Trophoblast cell (in vitro differentiated cells and primary cell): ENCODE measurements around the gene SMIM44.

Experiments used
- DNase-seq, 2 donors: peaks; one replicate each; pipeline ENCODE4 v3.0.0-alpha.2; 2016
- H2AFZ ChIP-seq: 2 replicates; pipeline ENCODE4 v1.6.1; 2013; ENCODE audit warnings: low read length, moderate library complexity, mild to moderate bottlenecking; ENCODE audit not compliant: insufficient read depth, poor library complexity
- H2AK5ac ChIP-seq: 2 replicates; pipeline ENCODE4 v1.6.1; 2013; ENCODE audit warnings: mild to moderate bottlenecking, low read length
- H2BK120ac ChIP-seq: 2 replicates; pipeline ENCODE4 v1.6.1; 2013; ENCODE audit warnings: low read length, mild to moderate bottlenecking, moderate library complexity; ENCODE audit not compliant: insufficient read depth, poor library complexity
- H2BK12ac ChIP-seq: 2 replicates; pipeline ENCODE4 v1.6.1; 2013; ENCODE audit warnings: mild to moderate bottlenecking, low read length, moderate library complexity
- H2BK5ac ChIP-seq: 2 replicates; pipeline ENCODE4 v1.6.1; 2013; ENCODE audit warnings: low read length, low read depth, moderate library complexity, mild to moderate bottlenecking; ENCODE audit not compliant: poor library complexity
- H3K14ac ChIP-seq: 2 replicates; pipeline ENCODE4 v1.6.1; 2013; ENCODE audit warnings: mild to moderate bottlenecking, low read length
- H3K18ac ChIP-seq: 2 replicates; pipeline ENCODE4 v1.6.1; 2013; ENCODE audit warnings: mild to moderate bottlenecking, low read length
- H3K23ac ChIP-seq: 2 replicates; pipeline ENCODE4 v1.6.1; 2013; ENCODE audit warnings: low read length
- H3K27ac ChIP-seq: 2 replicates; pipeline ENCODE4 v1.5.1; 2013; ENCODE audit warnings: low read depth, mild to moderate bottlenecking, inconsistent platforms, low read length, moderate library complexity
- H3K27me3 ChIP-seq: 2 replicates; pipeline ENCODE4 v1.6.1; 2013; ENCODE audit warnings: inconsistent platforms, mild to moderate bottlenecking, low read length, moderate library complexity; ENCODE audit not compliant: insufficient read depth
- H3K36me3 ChIP-seq, 2 experiments: 1 replicate in 1 of 2; 2 replicates in 1 of 2; pipeline ENCODE4 v1.6.1; 2013; ENCODE audit warnings: low read length in 2 of 2, mild to moderate bottlenecking in 2 of 2, moderate library complexity in 1 of 2; ENCODE audit not compliant: insufficient read depth in 2 of 2, control insufficient read depth in 1 of 2
- H3K4ac ChIP-seq: 2 replicates; pipeline ENCODE4 v1.6.1; 2013; ENCODE audit warnings: low read depth, mild to moderate bottlenecking, low read length, moderate library complexity
- H3K4me1 ChIP-seq, 2 experiments: 1 replicate in 1 of 2; 2 replicates in 1 of 2; pipeline ENCODE4 v1.6.1; 2013; ENCODE audit warnings: low read length in 2 of 2, mild to moderate bottlenecking in 2 of 2, moderate library complexity in 1 of 2; ENCODE audit not compliant: insufficient read depth in 2 of 2, control insufficient read depth in 1 of 2
- H3K4me2 ChIP-seq: 2 replicates; pipeline ENCODE4 v1.6.1; 2013; ENCODE audit warnings: inconsistent platforms, mild to moderate bottlenecking, low read length, moderate library complexity
- H3K4me3 ChIP-seq: 2 replicates; pipeline ENCODE4 v1.5.1; 2013; ENCODE audit warnings: mild to moderate bottlenecking, low read depth, low read length, inconsistent platforms
- H3K79me1 ChIP-seq: one replicate; pipeline ENCODE4 v1.6.1; 2013; ENCODE audit warnings: low read length
- H3K79me2 ChIP-seq: 2 replicates; pipeline ENCODE4 v1.6.1; 2013; ENCODE audit warnings: low read length, mild to moderate bottlenecking; ENCODE audit not compliant: control insufficient read depth, insufficient read depth, poor library complexity
- H3K9ac ChIP-seq: 2 replicates; pipeline ENCODE4 v1.6.1; 2013; ENCODE audit warnings: mild to moderate bottlenecking, low read length
- H3K9me3 ChIP-seq: 2 replicates; pipeline ENCODE4 v1.6.1; 2013; ENCODE audit warnings: low read depth, mild to moderate bottlenecking, control low read depth, inconsistent platforms, low read length; ENCODE audit not compliant: insufficient read depth
- H4K12ac ChIP-seq: 2 replicates; pipeline ENCODE4 v1.6.1; 2013; ENCODE audit warnings: low read depth, mild to moderate bottlenecking, low read length, moderate library complexity
- H4K8ac ChIP-seq: 2 replicates; pipeline ENCODE4 v1.6.1; 2013; ENCODE audit warnings: low read depth, mild to moderate bottlenecking, low read length, moderate library complexity
- H4K91ac ChIP-seq: one replicate; pipeline ENCODE4 v1.6.1; 2013; ENCODE audit warnings: low read depth, mild to moderate bottlenecking, low read length, moderate library complexity
- WGBS: extraction: QIAGEN DNeasy Blood & Tissue Kit; methylation state at CpG from one replicate; pipeline ENCODE4 v1.1.7; 2013; ENCODE audit warnings: missing lambda C conversion rate; ENCODE audit not compliant: insufficient read length, insufficient coverage; ENCODE audit errors: extremely low coverage; 5-methylcytosine and 5-hydroxymethylcytosine counted together

The SMIM44 gene

DNA sequence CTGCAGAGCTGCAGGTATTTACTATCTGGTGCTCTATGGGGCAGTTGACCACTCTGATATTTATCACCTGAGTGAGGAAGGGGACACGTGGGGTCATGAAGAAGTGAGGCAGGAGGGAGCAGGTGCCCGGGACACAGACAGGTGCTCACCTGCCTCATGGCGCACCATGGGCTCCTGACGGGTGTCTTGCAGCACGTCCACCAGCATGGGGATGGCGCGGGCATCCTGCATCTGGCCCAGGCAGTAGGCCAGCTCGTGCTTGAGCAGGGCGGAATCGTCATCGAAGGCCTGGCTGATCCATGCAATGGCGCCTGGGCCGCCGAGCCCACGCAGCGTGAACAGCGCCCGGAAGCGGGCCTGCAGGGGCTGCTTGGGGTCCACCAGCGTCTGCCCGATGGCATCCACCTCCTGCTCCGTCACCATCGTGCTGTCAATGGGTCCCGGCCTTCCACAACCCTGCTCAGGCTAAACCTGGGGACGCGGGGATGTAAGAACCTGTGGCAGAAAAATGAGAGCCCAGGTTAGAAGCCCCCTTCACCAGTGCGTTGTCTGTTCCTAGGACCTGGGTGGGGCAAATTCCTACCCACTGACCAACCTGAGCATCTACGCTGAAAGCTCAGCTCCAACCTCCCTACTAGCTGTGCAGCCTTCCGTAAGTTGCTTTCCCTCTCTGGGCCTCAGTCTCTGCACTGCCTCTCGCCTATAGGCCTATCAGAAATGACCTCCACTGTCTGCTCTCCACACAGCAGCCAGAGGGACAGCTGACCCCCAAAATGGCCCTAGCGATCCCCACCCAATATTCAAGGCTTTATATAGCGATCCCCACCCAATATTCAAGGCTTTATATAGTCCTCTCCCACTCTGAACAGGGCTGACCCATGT is 13.4 kb upstream of the SMIM44 start:
- Histone ChIP-seq H3K36me3 (peaks cover 40 to 48% of the 10 kb centered on the region in 2 experiments), H3K79me2 (peaks cover 9% of the 10 kb centered on the region), H3K27ac (no peak overlapping the region), H3K4me1 (peaks cover 0 to 6% of the 10 kb centered on the region in 2 experiments), H3K9ac (no peak overlapping the region), H3K4me2 (no peak overlapping the region), H4K12ac (no peak overlapping the region), H2AFZ (no peak overlapping the region), H3K14ac (no peak overlapping the region), H3K27me3 (no peaks in the 10 kb centered on the region), H3K4me3 (no peak overlapping the region), H2BK12ac (no peak overlapping the region), H3K23ac (no peak overlapping the region), H3K79me1 (peaks cover 9% of the 10 kb centered on the region), H3K9me3 (no peaks in the 10 kb centered on the region), H3K18ac (no peak overlapping the region), H2AK5ac (no peak overlapping the region), H2BK5ac (no peak overlapping the region), H4K91ac (no peak overlapping the region), H4K8ac (no peak overlapping the region), H3K4ac (no peak overlapping the region), H2BK120ac (no peak overlapping the region)
- no CpG with 5 or more reads among the region's 32 CpGs for WGBS
- no peak for DNase-seq

DNA sequence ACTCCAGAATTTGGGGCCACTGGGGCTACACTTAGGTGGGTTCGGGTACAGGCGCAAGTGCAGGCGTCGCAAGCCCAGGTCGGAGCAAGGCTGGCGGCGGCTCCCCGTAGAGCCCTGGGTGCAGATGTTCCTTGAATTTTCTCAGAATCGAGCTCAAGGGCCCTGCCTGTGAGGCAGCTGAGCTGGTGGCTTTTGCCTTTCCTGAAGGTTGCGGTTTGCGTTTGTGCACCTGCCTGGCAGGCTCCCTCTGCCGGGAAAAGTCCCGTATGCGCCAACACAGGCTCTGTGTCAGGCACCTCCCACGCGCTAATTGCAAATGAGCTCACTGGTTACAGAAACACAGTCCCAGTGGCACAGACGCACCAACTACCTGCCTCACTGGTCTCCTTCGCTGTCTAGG is 11.3 kb upstream of the SMIM44 start:
- no peak overlapping the region for H2AFZ ChIP-seq
- no peak overlapping the region for H4K91ac ChIP-seq
- DNase-seq, result no peak
- no peak overlapping the region for H3K9ac ChIP-seq
- no peak overlapping the region for H3K18ac ChIP-seq
- H2BK12ac ChIP-seq, result no peak overlapping the region
- H4K8ac ChIP-seq, result no peak overlapping the region
- H3K14ac ChIP-seq, result no peak overlapping the region
- no peak overlapping the region for H3K4ac ChIP-seq
- H3K4me3 ChIP-seq, result no peak overlapping the region
- H2BK5ac ChIP-seq, result no peak overlapping the region
- peaks cover 49 to 57% of the 10 kb centered on the region in 2 experiments for H3K36me3 ChIP-seq
- no peaks in the 10 kb centered on the region for H3K9me3 ChIP-seq
- no peak overlapping the region for H3K27ac ChIP-seq
- no peaks in the 10 kb centered on the region for H3K27me3 ChIP-seq
- H4K12ac ChIP-seq, result no peak overlapping the region
- H2AK5ac ChIP-seq, result no peak overlapping the region
- H3K4me1 ChIP-seq, result peaks cover 0 to under 1% of the 10 kb centered on the region in 2 experiments
- no CpG with 5 or more reads among the region's 18 CpGs for WGBS
- H3K23ac ChIP-seq, result no peak overlapping the region
- H2BK120ac ChIP-seq, result no peak overlapping the region
- no peaks in the 10 kb centered on the region for H3K79me2 ChIP-seq
- H3K79me1 ChIP-seq, result no peaks in the 10 kb centered on the region
- no peak overlapping the region for H3K4me2 ChIP-seq

DNA sequence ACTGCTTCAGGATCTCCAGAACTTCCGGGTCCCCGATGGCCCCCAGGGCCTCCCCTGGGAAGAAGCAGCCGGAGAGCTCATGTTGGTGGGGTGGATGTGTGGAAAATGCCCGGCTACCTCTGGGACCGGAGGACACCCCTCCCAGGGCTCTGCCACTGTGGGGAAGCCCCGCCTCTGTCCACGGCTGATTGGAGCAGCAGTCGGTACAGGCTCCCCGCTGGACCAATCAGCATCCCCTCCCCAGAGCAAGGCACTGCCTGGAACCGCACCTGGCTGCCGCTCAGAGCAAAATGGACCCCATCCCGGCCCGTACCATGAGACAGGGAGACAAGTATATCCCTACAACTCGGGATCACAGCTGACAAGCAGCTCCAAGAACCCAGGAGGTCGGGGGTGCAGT is 10.8 kb upstream of the SMIM44 start:
- Histone ChIP-seq H3K4me3 (no peak overlapping the region), H3K4me2 (no peak overlapping the region), H3K4me1 (no peaks in the 10 kb centered on the region), H2AFZ (no peak overlapping the region), H2AK5ac (no peak overlapping the region), H2BK12ac (no peak overlapping the region), H3K14ac (no peak overlapping the region), H3K79me2 (no peaks in the 10 kb centered on the region), H2BK5ac (no peak overlapping the region), H3K23ac (no peak overlapping the region), H3K79me1 (no peaks in the 10 kb centered on the region), H3K36me3 (peaks cover 49 to 57% of the 10 kb centered on the region in 2 experiments), H3K18ac (no peak overlapping the region), H2BK120ac (no peak overlapping the region), H4K8ac (no peak overlapping the region), H4K12ac (no peak overlapping the region), H4K91ac (no peak overlapping the region), H3K9ac (no peak overlapping the region), H3K27me3 (no peaks in the 10 kb centered on the region), H3K9me3 (no peaks in the 10 kb centered on the region), H3K4ac (no peak overlapping the region), H3K27ac (no peak overlapping the region)
- WGBS, result no CpG with 5 or more reads among the region's 15 CpGs
- no peak for DNase-seq

DNA sequence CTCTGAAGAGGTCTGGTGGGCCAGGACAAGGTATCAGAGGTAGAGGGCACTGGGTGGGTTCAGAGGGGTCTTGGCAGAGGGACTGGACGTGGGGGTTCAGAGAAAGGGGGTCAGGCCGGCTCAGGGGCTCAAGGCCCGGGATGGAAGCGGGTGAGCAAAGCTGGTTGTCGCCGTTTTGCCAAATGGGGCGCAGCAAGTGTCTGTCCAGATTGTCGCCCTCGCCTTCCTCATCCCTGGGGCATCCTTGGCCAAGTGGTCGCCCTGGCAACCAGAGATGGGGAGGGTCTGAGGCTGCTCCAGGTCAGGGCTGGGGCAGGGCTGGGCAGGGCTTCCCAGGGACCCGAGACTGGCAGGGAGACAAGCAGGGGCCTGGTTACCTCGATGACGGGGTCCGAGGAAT is 10.4 kb upstream of the SMIM44 start:
- Histone ChIP-seq H3K79me1 (no peaks in the 10 kb centered on the region), H3K4me3 (no peak overlapping the region), H3K14ac (no peak overlapping the region), H3K4me2 (no peak overlapping the region), H3K23ac (no peak overlapping the region), H3K4me1 (no peaks in the 10 kb centered on the region), H3K27me3 (no peaks in the 10 kb centered on the region), H4K91ac (no peak overlapping the region), H3K9me3 (no peaks in the 10 kb centered on the region), H3K18ac (no peak overlapping the region), H3K27ac (no peak overlapping the region), H2AFZ (no peak overlapping the region), H2BK120ac (no peak overlapping the region), H3K4ac (no peak overlapping the region), H3K9ac (no peak overlapping the region), H2BK12ac (no peak overlapping the region), H3K36me3 (peaks cover 49 to 57% of the 10 kb centered on the region in 2 experiments), H4K8ac (no peak overlapping the region), H2AK5ac (no peak overlapping the region), H3K79me2 (no peaks in the 10 kb centered on the region), H2BK5ac (no peak overlapping the region), H4K12ac (no peak overlapping the region)
- WGBS, result no CpG with 5 or more reads among the region's 14 CpGs
- no peak for DNase-seq
